Epithelial cell of proximal tubule (primary cell): ENCODE measurements around the gene MC4R. TPM values are rescaled to one million over a fixed set of nuclear protein-coding genes. Genes with fewer than 3 reads are reported as not detected.

Experiments
- DNase-seq: peaks from one replicate; pipeline ENCODE4 v3.0.0-alpha.2; 2011; ENCODE audit warnings: low read depth
- H3K4me3 ChIP-seq: 2 replicates; pipeline ENCODE4 v1.5.1; 2011; ENCODE audit warnings: low read depth, mild to moderate bottlenecking, low read length
- CTCF ChIP-seq: conservative IDR thresholded peaks from 2 replicates; pipeline ENCODE4 v1.5.1; 2012; ENCODE audit warnings: low read depth, mild to moderate bottlenecking, low read length
- total RNA-seq: library from RNA; depleted of rRNA; stranded (reverse); fragments of >200 nt; gene quantifications from 2 replicates; pipeline ENCODE4 v1.2.3, GENCODE V29; 2015

The MC4R gene
- total RNA-seq, 1 donor from 2014 or later = not detected

- DNase-seq = no peak
- no peak for TF ChIP-seq CTCF
- H3K4me3 ChIP-seq = no peak overlapping the region
Observed at GRCh38 chr18:60331890-60332289, 40.7 kb downstream of the MC4R start.

DNA sequence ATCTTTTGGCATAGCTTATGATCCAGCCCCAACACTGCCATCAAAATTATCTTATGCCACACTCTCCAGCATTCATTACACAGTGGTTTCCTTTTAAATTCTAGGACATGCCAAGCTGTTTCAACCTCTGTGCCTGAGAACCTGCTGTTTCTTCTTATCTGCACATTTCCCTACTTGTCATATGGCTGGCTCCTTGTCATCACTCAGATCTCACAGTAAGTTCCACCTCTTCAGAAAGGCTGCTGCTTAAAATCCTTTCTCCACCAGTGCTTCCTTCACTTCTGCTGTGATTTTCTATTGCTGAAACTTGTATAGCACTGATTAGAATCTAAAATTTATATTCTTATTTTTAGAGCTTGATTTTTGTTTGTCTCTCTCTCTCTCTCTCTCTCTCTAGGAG is 43.4 kb downstream of the MC4R start:
- TF ChIP-seq CTCF = no peak
- DNase-seq = no peak

GRCh38 chr18:60327880-60328279 is 44.7 kb downstream of the MC4R start:
- TF ChIP-seq CTCF = no peak
- H3K4me3 ChIP-seq = no peak overlapping the region
- no peak for DNase-seq

More for the DNA sequence above, 43.4 kb downstream of the MC4R start:
- H3K4me3 ChIP-seq = no peak overlapping the region

DNA sequence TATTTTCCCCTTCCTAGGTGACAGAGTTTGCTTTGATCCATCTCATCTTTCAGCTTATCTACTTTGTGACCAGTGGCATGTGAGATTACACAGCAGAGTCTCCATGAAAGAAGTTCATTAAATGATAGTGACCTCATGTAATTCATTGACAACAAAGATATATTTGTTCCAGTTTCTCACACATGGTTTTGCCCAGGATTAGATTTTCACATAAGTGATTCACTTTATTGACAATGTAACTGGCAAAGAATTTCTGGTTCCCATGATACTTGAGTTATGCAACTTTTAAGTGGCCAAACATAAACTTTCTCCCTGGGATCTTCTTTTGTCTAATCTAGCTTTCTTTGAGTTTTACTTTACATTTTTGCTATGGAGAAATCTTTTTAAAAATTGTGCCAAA is 50.0 kb downstream of the MC4R start:
- peak; percentile 56 for DNase-seq
- H3K4me3 ChIP-seq = no peak overlapping the region
- no peak for TF ChIP-seq CTCF
